ENCODE results near the gene ERRFI1.
"Not testable (repeated sequence)": the region's sequence is repeated elsewhere in the genome, so short reads cannot be mapped to it uniquely, and the experiment has no call there.

ERRFI1 gene

DNA sequence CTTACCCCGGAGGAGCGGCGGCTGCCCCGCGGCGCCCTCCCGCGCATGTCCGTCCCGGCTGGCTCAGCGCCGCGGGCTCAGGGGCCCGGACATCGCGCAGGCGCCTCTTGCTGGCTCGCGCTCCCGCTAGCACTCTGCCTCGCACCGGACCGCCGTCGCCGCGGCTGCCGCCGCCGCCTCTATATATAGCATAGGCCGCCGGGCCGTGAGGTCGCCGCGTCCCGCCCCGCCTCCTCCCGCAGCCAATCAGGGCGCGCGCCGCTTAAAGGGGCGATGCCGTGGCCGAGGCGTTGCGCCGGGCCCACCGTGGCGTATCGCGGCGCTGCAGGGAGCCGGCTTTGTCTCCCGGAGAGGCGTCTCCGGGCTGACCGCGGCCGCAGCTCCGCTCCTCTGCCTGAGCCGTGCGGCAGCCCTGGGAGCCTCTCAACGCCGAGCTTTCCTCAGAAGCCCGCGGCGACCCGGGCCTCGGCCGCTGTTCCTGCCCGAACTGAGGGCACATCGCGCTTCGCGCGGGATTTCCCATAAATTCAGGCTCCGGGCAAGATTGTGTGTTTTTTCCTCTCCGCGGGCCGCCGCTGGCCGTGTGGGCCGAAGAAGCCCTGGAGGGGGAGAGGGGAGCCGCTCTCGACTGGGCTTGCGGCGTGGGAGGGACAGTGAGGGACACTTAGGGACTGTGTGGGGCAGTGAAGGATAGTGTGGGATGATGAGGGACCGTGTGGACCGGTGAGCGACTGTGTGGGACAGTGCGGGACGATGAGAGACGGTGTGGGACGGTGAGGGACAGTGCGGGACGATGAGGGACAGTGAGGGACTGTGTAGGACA is at the start of gene ERRFI1:
Gene ERRFI1 (minus strand): TSS at position 157 of the 823 bp plus-strand sequence. CDS start 10,690 bp downstream, outside the sequence.
- peak; percentile 91 for DNase-seq

GRCh38 chr1:8075511-8076051 is 49.5 kb upstream of the ERRFI1 start:
- no peak for DNase-seq

- no peak for DNase-seq
Observed at GRCh38 chr1:8073112-8073855, 47.2 kb upstream of the ERRFI1 start.

DNA sequence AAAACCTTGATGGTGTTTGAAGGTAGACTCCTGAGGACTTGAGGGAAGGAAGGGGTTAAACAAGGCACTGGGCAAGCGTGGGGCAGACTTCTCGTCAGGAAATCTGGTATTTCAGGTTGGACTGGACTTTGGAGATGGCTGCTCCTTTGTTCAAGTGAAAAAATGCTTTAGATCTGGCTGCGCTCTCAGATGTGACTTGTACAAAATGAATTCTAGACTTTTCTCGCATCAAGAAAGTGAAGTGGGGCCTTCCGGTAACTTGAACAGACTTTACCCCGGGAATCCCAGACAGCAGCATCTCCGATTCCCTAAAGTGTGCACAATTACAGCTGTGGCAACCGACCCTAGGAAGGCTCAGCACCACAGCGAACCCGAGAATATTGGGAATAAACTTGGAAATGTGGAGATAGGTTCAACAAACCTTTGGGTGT is 44.3 kb upstream of the ERRFI1 start:
- DNase-seq, result no peak

- DNase-seq, result not testable (repeated sequence)
Observed at GRCh38 chr1:8069614-8070320, 43.7 kb upstream of the ERRFI1 start.

DNA sequence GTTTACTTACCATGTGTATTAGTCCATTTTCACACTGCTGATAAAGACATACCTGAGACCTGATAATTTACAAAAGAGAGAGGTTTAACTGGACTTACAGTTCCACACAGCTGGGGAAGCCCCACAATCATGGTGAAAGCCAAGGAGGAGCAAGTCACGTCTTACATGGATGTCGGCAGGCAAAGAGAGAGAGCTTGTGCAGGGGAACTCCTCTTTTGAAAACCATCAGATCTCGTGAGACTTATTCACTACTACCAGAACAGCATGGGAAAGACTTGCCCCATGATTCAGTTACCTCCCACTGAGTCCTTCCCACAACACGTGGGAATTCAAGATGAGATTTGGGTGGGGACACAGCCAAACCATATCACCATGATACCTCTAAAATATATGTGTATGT is 39.3 kb upstream of the ERRFI1 start:
- DNase-seq, result no peak

GRCh38 chr1:8063298-8064036 is 37.4 kb upstream of the ERRFI1 start:
- no peak for DNase-seq

GRCh38 chr1:8062861-8063260 is 36.8 kb upstream of the ERRFI1 start:
- DNase-seq, result no peak

DNA sequence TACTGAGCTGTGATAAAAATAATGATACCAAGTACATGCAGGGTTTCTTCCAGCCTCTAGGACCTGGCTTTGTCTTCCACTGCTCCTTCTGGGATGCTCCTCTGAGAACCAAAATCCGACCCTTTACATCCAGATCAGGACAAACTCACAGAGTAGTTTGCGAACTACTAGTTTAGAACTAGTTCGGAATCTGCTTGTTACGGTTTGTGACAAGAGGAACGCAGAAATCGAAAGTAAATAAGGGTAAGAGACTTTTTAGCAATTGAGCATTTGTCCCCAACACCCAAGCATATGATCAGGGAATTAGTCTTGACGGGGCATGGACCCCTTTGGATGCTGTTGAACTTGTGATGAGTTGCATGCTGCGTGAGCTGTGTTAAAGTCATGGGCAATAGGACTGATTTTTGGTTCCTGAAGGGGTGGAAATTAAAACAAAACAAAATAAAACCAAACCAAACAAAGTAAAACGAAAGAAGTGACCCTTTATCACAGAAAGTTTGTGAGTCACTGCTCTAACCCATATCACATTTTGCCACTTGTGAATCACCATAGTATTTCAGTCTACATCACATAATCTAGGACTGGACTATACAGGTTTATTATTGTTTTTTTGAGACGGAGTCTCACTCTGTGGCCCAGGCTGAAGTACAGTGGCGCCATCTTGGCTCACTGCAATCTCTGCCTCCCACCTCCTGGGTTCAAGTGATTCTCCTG is 35.7 kb upstream of the ERRFI1 start:
- no peak for DNase-seq

GRCh38 chr1:8061210-8061609 is 35.1 kb upstream of the ERRFI1 start:
- DNase-seq, result no peak

GRCh38 chr1:8059161-8059622 is 33.1 kb upstream of the ERRFI1 start:
- no peak for DNase-seq

DNA sequence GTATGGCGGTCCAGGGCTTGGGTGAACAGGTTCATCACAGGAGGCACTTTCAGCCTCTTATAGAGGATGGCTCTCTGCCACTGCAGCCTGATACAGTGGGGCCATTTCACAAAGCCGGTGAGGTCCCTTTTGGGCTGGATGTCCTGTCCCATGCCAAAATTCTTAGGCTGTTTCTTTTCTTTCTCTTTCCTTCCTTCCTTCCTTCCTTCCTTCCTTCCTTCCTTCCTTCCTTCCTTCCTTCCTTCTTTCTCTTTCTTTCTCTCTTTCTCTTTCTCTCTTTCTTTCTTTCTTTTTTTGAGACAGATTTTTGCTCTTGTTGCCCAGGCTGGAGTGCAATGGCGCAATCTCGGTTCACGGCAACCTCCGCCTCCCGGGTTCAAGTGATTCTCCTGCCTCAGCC is 31.7 kb upstream of the ERRFI1 start:
- DNase-seq, result not testable (repeated sequence)

DNA sequence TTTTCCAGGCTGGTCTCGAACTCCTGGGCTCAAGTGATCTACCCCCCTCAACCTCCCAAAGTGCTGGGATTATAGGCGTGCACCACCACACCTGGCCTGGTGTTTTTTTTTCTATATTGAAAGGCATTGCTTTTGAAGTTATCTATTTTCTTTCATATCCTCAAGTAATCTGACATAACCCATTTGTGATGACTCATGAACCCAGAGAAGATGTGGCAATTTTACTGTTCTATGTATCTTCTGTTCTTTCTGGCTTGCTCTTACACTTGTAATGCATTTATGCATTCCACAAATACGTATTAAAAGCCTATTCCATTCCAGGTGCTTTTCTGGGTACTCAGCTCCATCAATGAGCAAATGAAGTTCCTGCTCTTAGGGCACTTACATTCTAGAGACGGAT is 29.9 kb upstream of the ERRFI1 start:
- DNase-seq, result no peak

DNA sequence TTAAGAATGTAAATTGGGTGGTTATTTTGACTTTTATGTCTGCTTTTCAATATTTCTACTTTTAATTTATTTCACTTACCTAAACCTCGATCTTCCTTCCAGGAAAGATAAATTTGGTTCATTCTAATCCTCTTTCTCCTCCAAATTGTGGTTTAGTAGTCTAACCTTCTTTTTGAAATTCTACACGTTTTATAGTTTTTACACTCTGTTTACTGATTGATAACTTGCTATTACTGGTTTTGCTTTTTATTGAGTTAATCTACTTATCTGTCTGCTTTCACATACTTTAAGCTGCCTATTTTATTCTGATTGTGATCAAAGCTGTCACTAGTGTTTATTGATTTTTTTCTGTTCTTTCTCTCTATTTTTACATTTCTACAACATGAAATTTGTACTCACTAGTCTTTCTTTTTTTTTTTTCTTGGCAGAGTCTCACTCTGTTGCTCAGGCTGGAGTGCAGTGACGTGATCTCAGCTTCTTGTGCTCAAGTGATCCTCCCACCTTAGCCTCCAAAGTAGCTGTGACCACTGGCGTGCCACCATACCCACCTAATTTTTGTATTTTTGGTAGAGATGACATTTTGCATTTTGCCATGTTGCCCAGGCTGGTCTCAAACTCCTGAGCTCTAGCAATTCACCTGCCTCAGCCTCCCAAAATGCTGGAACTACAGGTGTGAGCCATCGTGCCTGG is 27.9 kb upstream of the ERRFI1 start:
- DNase-seq, result no peak

DNA sequence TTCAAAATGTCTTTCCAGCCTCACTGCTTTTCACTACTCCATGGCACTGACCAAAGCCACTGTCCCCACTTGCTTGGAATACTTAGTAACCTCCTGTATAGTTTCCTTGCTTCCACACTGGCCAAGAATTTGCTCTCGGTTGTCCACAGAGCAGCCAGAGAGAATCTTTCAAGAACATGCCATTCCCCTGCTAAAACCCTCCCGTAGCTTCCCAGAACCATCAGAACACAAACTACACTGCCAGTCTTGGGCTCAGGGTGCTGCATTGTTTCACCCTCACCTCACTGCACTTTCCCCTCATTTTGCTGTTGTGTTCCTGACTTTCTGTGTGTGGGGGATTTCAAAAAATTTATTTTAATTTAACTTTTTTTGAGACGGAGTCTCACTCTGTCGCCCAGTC is 25.5 kb upstream of the ERRFI1 start:
- no peak for DNase-seq

- not testable (repeated sequence) for DNase-seq
Observed at GRCh38 chr1:8049229-8049628, 23.1 kb upstream of the ERRFI1 start.

DNA sequence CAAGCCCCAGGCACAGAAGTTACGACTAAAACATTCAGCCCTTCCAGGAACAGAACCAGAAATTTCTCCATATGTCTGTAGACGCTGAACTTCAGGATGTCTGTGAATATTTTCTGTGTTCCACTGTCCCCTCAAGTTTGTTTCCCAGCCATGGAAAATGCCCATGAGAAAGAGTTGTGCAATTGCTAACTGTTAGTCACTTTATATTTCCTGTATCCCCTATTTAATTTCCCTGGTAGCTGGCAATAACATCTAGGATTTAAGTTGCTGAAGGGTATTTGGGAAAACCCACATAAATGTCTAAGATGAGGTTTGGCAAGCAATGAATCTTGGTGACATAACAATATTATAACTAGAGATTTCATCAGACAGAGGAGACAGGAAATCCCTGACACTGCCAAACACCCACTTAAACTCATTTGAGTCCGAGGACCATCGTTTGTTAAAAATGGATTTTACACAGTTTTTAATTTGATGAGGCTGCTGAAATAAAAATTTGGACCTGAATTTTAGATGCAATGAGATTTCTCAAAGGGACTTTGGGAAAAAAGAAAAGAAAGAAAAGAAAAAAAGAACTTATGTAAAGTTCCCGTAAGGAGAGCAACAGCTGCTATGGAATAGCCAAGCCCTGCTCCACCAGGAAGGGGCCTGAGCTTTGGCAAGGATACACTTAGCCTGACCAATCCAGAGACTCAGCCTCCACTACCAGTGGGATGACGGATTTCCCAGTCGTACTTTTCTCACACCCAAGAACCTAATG is 21.8 kb upstream of the ERRFI1 start:
- DNase-seq, result no peak

GRCh38 chr1:8047112-8047511 is 21.0 kb upstream of the ERRFI1 start:
- DNase-seq, result no peak

DNA sequence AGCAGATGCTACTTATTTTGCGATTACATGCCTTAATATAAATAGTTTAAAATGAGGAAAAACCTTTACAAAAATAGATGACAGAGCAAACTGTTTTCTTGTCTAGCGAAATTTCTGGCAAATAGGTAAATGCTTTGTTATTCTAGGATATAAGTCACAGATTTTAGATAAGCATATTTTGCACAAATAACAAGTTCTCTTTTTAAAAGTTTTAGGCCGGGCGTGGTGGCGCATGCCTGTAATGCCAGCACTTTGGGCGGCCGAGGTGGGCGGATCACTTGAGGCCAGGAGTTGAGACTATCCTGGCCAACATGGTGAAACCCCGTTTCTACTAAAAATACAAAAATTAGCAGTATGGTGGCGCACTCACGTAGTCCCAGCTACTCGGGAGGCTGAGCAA is 20.3 kb upstream of the ERRFI1 start:
- DNase-seq, result no peak

GRCh38 chr1:8043621-8044020 is 17.5 kb upstream of the ERRFI1 start:
- DNase-seq, result no peak
